Measurements from ENCODE around the gene GNAS-AS1. TPM values are rescaled to one million over a fixed set of nuclear protein-coding genes. Genes with fewer than 3 reads are reported as not detected.

The GNAS-AS1 gene
- total RNA-seq, 4 donors from 2014 or later = 0.42 to 1.9 (median 1.1) TPM

GRCh38 chr20:58795181-58795922, 55.4 kb downstream of the GNAS-AS1 start:
- Histone ChIP-seq H3K27me3 (no peaks in the 10 kb centered on the region), H3K4me1 (no peaks in the 10 kb centered on the region), H3K9me3 (no peaks in the 10 kb centered on the region), H3K36me3 (no peaks in the 10 kb centered on the region), H3K4me3 (replicated peaks in 1 of 3) (no peak overlapping the region), H3K27ac (no peak overlapping the region)
- no peak for TF ChIP-seq POLR2A (IDR thresholded peaks at IDR 0.05)
- TF ChIP-seq, protein P1, sequence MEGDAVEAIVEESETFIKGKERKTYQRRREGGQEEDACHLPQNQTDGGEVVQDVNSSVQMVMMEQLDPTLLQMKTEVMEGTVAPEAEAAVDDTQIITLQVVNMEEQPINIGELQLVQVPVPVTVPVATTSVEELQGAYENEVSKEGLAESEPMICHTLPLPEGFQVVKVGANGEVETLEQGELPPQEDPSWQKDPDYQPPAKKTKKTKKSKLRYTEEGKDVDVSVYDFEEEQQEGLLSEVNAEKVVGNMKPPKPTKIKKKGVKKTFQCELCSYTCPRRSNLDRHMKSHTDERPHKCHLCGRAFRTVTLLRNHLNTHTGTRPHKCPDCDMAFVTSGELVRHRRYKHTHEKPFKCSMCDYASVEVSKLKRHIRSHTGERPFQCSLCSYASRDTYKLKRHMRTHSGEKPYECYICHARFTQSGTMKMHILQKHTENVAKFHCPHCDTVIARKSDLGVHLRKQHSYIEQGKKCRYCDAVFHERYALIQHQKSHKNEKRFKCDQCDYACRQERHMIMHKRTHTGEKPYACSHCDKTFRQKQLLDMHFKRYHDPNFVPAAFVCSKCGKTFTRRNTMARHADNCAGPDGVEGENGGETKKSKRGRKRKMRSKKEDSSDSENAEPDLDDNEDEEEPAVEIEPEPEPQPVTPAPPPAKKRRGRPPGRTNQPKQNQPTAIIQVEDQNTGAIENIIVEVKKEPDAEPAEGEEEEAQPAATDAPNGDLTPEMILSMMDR (IDR thresholded peaks at IDR 0.05) = no peak
- DNase-seq = no peak
- intact Hi-C loops (cut with DNase I) = no loop called here
- 88 to 91% methylated on average over 17 to 20 of the region's 20 CpGs for WGBS, 2 donors

DNA sequence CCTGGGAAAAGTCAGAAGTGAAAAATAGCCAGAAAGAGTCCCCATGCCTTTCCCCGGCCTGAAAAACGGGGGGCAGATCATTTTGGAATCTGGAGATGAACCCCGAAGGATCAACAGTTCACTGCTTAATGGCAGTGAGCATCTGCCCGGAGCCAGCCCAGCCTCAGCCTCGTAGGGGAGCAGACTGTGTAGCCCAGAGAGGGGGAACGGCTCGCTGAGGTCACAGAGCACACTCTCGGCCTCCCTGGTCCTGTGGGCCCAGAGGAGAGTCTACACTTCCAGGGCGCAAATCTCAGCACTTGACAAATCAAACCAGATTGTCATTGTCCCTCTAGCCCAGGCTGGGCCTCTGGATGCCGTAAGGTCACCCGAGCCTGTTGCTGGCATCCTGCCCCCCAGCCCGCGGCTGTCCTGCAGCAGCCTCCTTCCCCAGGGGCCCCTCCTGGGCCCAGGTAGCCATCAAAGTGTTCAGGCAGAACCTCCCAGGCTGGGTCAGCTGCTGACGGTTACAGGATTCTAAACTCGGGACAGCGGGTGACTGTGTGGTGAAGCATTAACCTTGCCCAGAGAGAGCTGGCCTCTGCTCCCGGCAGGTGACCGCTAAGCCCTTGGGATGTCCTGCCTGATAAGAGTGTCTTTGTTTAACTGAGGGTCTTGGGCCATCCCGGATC, 56.1 kb downstream of the GNAS-AS1 start:
- no peaks in the 10 kb centered on the region for H3K4me1 ChIP-seq
- no peak overlapping the region for H3K4me3 ChIP-seq (replicated peaks in 1 of 3)
- no peak overlapping the region for H3K27ac ChIP-seq
- no peaks in the 10 kb centered on the region for H3K36me3 ChIP-seq
- no peaks in the 10 kb centered on the region for H3K9me3 ChIP-seq
- WGBS, 2 donors = 70 to 73% methylated on average over 9 to 17 of the region's 19 CpGs
- DNase-seq = no peak
- TF ChIP-seq, protein P1 (IDR thresholded peaks at IDR 0.05) = no peak
- no peak for TF ChIP-seq POLR2A (IDR thresholded peaks at IDR 0.05)
- intact Hi-C loops (cut with DNase I) = no loop called here
- H3K27me3 ChIP-seq = no peaks in the 10 kb centered on the region

DNA sequence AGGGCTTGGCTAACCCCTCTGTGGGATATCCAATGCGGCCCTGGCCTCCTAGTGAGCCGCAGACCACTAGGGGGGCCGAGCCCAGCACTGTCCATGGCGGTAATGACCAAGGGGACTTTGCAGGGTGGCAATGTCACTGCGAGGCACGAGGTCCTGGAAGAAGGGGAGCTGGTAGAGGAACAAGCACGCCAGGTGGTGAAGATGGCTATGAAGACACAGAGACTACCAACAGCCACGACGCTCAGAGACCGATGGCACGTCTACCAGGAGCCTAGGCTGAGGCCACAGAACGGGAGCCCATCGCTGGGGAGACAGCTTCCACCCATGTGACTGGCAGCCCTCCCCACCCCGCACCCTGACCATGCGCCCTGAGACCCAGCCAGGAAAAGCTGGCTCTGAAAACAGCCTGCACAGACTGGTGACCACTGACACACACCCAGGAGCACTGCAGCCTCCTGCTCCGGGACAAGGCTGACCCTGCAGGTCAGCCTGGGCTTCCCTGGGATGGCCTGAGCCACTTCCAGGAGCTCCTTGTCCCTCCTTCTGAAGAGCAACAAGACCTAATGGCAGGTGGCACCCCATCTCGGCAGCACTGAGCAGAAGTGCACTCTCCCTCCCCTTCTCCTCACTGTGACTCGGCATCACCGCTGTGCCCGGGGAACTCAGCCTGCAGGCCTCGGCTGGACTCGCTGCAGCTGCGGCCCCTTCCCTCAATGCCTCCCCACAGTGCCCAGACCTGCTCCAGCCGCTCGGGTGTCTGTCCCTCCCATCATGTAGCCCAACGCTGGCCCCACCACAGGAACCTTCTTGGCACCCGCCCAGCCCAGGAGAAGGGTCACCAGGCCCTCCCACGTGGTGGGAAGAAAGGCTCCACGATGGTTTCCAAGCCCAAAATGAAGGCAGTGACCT, 56.9 kb downstream of the GNAS-AS1 start:
- TF ChIP-seq, protein P1 (IDR thresholded peaks at IDR 0.05) = no peak
- TF ChIP-seq POLR2A (IDR thresholded peaks at IDR 0.05) = no peak
- DNase-seq = no peak
- Histone ChIP-seq H3K36me3 (no peaks in the 10 kb centered on the region), H3K9me3 (no peaks in the 10 kb centered on the region), H3K27ac (no peak overlapping the region), H3K27me3 (no peaks in the 10 kb centered on the region), H3K4me1 (no peaks in the 10 kb centered on the region), H3K4me3 (replicated peaks in 1 of 3) (no peak overlapping the region)
- 79 to 88% methylated on average over 15 to 28 of the region's 29 CpGs for WGBS, 2 donors
- intact Hi-C loops (cut with DNase I) = no loop called here

GRCh38 chr20:58792426-58792825, 58.3 kb downstream of the GNAS-AS1 start:
- no peaks in the 10 kb centered on the region for H3K4me1 ChIP-seq
- intact Hi-C loops (cut with DNase I) = no loop called here
- DNase-seq = no peak

More at GRCh38 chr20:58792426-58792825, 58.3 kb downstream of the GNAS-AS1 start:
- no peaks in the 10 kb centered on the region for H3K9me3 ChIP-seq
- WGBS, 2 donors = 86 to 91% methylated on average over 6 to 7 of the region's 7 CpGs
- TF ChIP-seq POLR2A (IDR thresholded peaks at IDR 0.05) = no peak
- TF ChIP-seq, protein P1 (IDR thresholded peaks at IDR 0.05) = no peak
- H3K4me3 ChIP-seq (replicated peaks in 1 of 3) = no peak overlapping the region
- H3K27me3 ChIP-seq = no peaks in the 10 kb centered on the region
- H3K27ac ChIP-seq = no peak overlapping the region
- H3K36me3 ChIP-seq = no peaks in the 10 kb centered on the region

All from thyroid gland (tissue), 4 donors.